H54 (cell line): ENCODE data around the gene ZNF460.
"Not testable (repeated sequence)": the region's sequence is repeated elsewhere in the genome, so short reads cannot be mapped to it uniquely, and the experiment has no call there.

ENCODE experiments used
- DNase-seq: peaks from one replicate; pipeline ENCODE4 v3.0.0; 2011; ENCODE audit warnings: low spot score, mixed read lengths; ENCODE audit not compliant: insufficient read length
- FAIRE-seq: peaks from 3 replicates; lab custom pipeline; 2011; peaks lifted over from hg19 to GRCh38; lab: Jason Lieb, UNC
- POLR2A ChIP-seq: IDR thresholded peaks from 2 replicates; pipeline ENCODE4 v1.6.1; 2011; ENCODE audit warnings: low read depth, mild to moderate bottlenecking, low read length

The ZNF460 gene

GRCh38 chr19:57280165-57280961, at the start of gene ZNF460:
TSS of gene ZNF460 (plus strand) at chr19:57280485. CDS start at chr19:57280807, 322 bp downstream.
- FAIRE-seq (no peak), DNase-seq (peak; percentile 98)
- TF ChIP-seq POLR2A, result peak; percentile 66

GRCh38 chr19:57231686-57232085, 48.6 kb upstream of the ZNF460 start:
- FAIRE-seq, result no peak

GRCh38 chr19:57233207-57233606, 47.1 kb upstream of the ZNF460 start:
- DNase-seq (no peak), FAIRE-seq (no peak)
- TF ChIP-seq POLR2A, result no peak

More at GRCh38 chr19:57231686-57232085, 48.6 kb upstream of the ZNF460 start:
- TF ChIP-seq POLR2A, result no peak
- no peak for DNase-seq

GRCh38 chr19:57239982-57240310, 40.3 kb upstream of the ZNF460 start:
- FAIRE-seq (no peak), DNase-seq (no peak)
- TF ChIP-seq POLR2A, result no peak

- peak; percentile 99 for DNase-seq
- peak; percentile 36 for FAIRE-seq
- TF ChIP-seq POLR2A, result peak; percentile 93
Observed at GRCh38 chr19:57240311-57241090, 39.8 kb upstream of the ZNF460 start, which contains the start of gene ZNF805. TSS of gene ZNF805 (plus strand) at chr19:57240632. CDS start at chr19:57240892, 260 bp downstream.

GRCh38 chr19:57241176-57241575, 39.1 kb upstream of the ZNF460 start:
- no peak for FAIRE-seq
- TF ChIP-seq POLR2A, result no peak

GRCh38 chr19:57242821-57243220, 37.5 kb upstream of the ZNF460 start:
- no peak for TF ChIP-seq POLR2A
- FAIRE-seq, result no peak

More at GRCh38 chr19:57241176-57241575, 39.1 kb upstream of the ZNF460 start:
- no peak for DNase-seq

GRCh38 chr19:57244513-57244912, 35.8 kb upstream of the ZNF460 start:
- DNase-seq (no peak), FAIRE-seq (no peak)
- no peak for TF ChIP-seq POLR2A

More at GRCh38 chr19:57242821-57243220, 37.5 kb upstream of the ZNF460 start:
- no peak for DNase-seq

GRCh38 chr19:57245066-57245465, 35.2 kb upstream of the ZNF460 start:
- no peak for DNase-seq
- no peak for TF ChIP-seq POLR2A
- FAIRE-seq, result no peak

- DNase-seq (no peak), FAIRE-seq (no peak)
- TF ChIP-seq POLR2A, result no peak
Observed at GRCh38 chr19:57245959-57246358, 34.3 kb upstream of the ZNF460 start.

GRCh38 chr19:57248646-57249045, 31.6 kb upstream of the ZNF460 start:
- TF ChIP-seq POLR2A, result no peak
- FAIRE-seq, result no peak
- no peak for DNase-seq

GRCh38 chr19:57249329-57249728, 31.0 kb upstream of the ZNF460 start:
- FAIRE-seq, result no peak
- no peak for DNase-seq
- no peak for TF ChIP-seq POLR2A

GRCh38 chr19:57253767-57254166, 26.5 kb upstream of the ZNF460 start:
- FAIRE-seq, DNase-seq: not testable (repeated sequence)

GRCh38 chr19:57262044-57262443, 18.2 kb upstream of the ZNF460 start:
- FAIRE-seq (no peak), DNase-seq (no peak)
- TF ChIP-seq POLR2A, result no peak
